Karpas-422 (cell line): ENCODE data around the gene ZMIZ1. TPM values are rescaled to one million over a fixed set of nuclear protein-coding genes. Genes with fewer than 3 reads are reported as not detected.

ENCODE experiments used
- DNase-seq: peaks from one replicate; pipeline ENCODE4 v3.0.0-alpha.2; 2015
- H2AFZ ChIP-seq: fragments of 200-600 bp; sonication (generic); 2 replicates; pipeline ENCODE4 v1.6.1; 2014; ENCODE audit warnings: antibody characterized with exemption, low read length, mixed read lengths
- H3K27ac ChIP-seq: fragments of 200-600 bp; sonication (generic); 2 replicates; pipeline ENCODE4 v1.5.1; 2014; ENCODE audit warnings: mild to moderate bottlenecking, low read length, moderate library complexity
- H3K27me3 ChIP-seq: fragments of 200-600 bp; sonication (generic); 2 replicates; pipeline ENCODE4 v1.6.1; 2014; ENCODE audit warnings: low read length, mixed read lengths
- H3K36me3 ChIP-seq: fragments of 200-600 bp; sonication (generic); 2 replicates; pipeline ENCODE4 v1.6.1; 2014; ENCODE audit warnings: low read length, mixed read lengths; ENCODE audit not compliant: insufficient read depth
- H3K4me1 ChIP-seq: fragments of 200-600 bp; sonication (generic); 2 replicates; pipeline ENCODE4 v1.6.1; 2014; ENCODE audit warnings: mild to moderate bottlenecking, low read length, mixed read lengths
- H3K4me2 ChIP-seq: fragments of 200-600 bp; sonication (generic); 2 replicates; pipeline ENCODE4 v1.6.1; 2014; ENCODE audit warnings: low read length, low read depth, mild to moderate bottlenecking; ENCODE audit not compliant: poor library complexity, severe bottlenecking
- H3K4me3 ChIP-seq: fragments of 200-600 bp; sonication (generic); 2 replicates; pipeline ENCODE4 v1.5.1; 2014; ENCODE audit warnings: mild to moderate bottlenecking, antibody characterized with exemption, low read length, mixed read lengths
- H3K79me2 ChIP-seq: fragments of 200-600 bp; sonication (generic); 2 replicates; pipeline ENCODE4 v1.6.1; 2014; ENCODE audit warnings: mild to moderate bottlenecking, low read length, mixed read lengths
- H3K9ac ChIP-seq: fragments of 200-600 bp; sonication (generic); 2 replicates; pipeline ENCODE4 v1.6.0; 2014; ENCODE audit warnings: low read length
- H3K9me2 ChIP-seq: fragments of 200-600 bp; sonication (generic), shearing (Covaris generic); replicated peaks from 2 replicates; pipeline ENCODE4 v1.6.0; 2014; ENCODE audit warnings: mild to moderate bottlenecking, low read length, moderate library complexity; ENCODE audit not compliant: insufficient read depth
- H3K9me3 ChIP-seq: fragments of 300-700, 200-600 bp; sonication (generic); 2 replicates; pipeline ENCODE4 v1.6.1; 2014; ENCODE audit warnings: low read length, mixed read lengths
- H4K20me1 ChIP-seq: fragments of 200-600 bp; sonication (generic); 2 replicates; pipeline ENCODE4 v1.6.1; 2014; ENCODE audit warnings: mild to moderate bottlenecking, antibody characterized with exemption, low read length, low read depth; ENCODE audit not compliant: insufficient read depth
- total RNA-seq: library from RNA; depleted of rRNA; stranded (reverse); fragments of >200 nt; shearing (Covaris generic); gene quantifications from 2 replicates; pipeline ENCODE4 v1.2.3, GENCODE V29; 2014; ENCODE audit warnings: low replicate concordance

ZMIZ1 gene
- total RNA-seq, 1 experiment from 2014 or later = 73.1 TPM

- Histone ChIP-seq H3K36me3 (no peaks in the 10 kb centered on the region), H4K20me1 (peaks cover 27% of the 10 kb centered on the region; the same call in 1 of the 2 replicates)
Measured at GRCh38 chr10:79164075-79164474, 95.3 kb downstream of the ZMIZ1 start.

GRCh38 chr10:79165070-79165778 lies 96.5 kb downstream of the ZMIZ1 start:
- Histone ChIP-seq H3K9me2 (no peaks in the 10 kb centered on the region), H3K27me3 (no peaks in the 10 kb centered on the region), H3K9ac (no peak overlapping the region), H3K4me3 (no peak overlapping the region), H2AFZ (no peak overlapping the region), H3K27ac (no peak overlapping the region), H4K20me1 (peaks cover 25% of the 10 kb centered on the region; the same call in 1 of the 2 replicates), H3K9me3 (no peaks in the 10 kb centered on the region), H3K4me1 (peaks cover 5% of the 10 kb centered on the region; the same call in 1 of the 2 replicates), H3K36me3 (no peaks in the 10 kb centered on the region), H3K4me2 (no peak overlapping the region), H3K79me2 (no peaks in the 10 kb centered on the region)
- no peak for DNase-seq

More at GRCh38 chr10:79164075-79164474, 95.3 kb downstream of the ZMIZ1 start:
- H3K79me2 ChIP-seq = no peaks in the 10 kb centered on the region
- no peak overlapping the region for H3K9ac ChIP-seq
- no peak overlapping the region for H3K4me3 ChIP-seq
- H2AFZ ChIP-seq = no peak overlapping the region
- no peaks in the 10 kb centered on the region for H3K9me2 ChIP-seq
- H3K27me3 ChIP-seq = no peaks in the 10 kb centered on the region
- no peaks in the 10 kb centered on the region for H3K9me3 ChIP-seq
- no peak for DNase-seq
- H3K4me2 ChIP-seq = no peak overlapping the region
- peaks cover 5% of the 10 kb centered on the region; the same call in 1 of the 2 replicates for H3K4me1 ChIP-seq
- H3K27ac ChIP-seq = no peak overlapping the region

GRCh38 chr10:79166312-79166721 lies 97.6 kb downstream of the ZMIZ1 start:
- H3K36me3 ChIP-seq = no peaks in the 10 kb centered on the region
- H3K4me2 ChIP-seq = no peak overlapping the region
- no peak overlapping the region for H3K9ac ChIP-seq
- no peak overlapping the region for H3K4me3 ChIP-seq
- no peaks in the 10 kb centered on the region for H3K9me3 ChIP-seq
- no peaks in the 10 kb centered on the region for H3K9me2 ChIP-seq
- H3K27ac ChIP-seq = no peak overlapping the region
- H3K4me1 ChIP-seq = peaks cover 5% of the 10 kb centered on the region; the same call in 1 of the 2 replicates
- no peaks in the 10 kb centered on the region for H3K79me2 ChIP-seq
- no peak for DNase-seq
- no peaks in the 10 kb centered on the region for H3K27me3 ChIP-seq
- peaks cover 16% of the 10 kb centered on the region; the same call in 1 of the 2 replicates for H4K20me1 ChIP-seq
- H2AFZ ChIP-seq = no peak overlapping the region

DNA sequence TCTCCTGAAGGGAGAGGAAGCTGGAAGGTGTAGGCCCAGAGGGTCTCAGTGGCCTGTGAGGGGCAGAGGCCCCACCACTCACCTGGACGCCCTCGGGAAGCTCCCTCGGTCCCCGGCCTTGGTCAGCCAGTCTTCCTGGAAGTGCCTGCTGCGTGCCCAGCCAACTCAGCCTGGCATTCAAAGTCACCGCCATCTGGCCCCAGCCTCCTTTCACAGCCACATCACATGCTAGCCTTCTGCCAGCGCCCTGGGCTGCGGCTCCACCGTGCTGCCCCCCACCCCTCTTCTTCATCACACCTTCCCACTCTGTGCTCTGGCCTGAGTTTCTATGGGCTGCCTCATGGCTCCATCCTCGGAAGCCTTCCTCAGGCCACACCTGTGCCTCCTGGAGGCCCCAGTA lies 98.0 kb downstream of the ZMIZ1 start:
- Histone ChIP-seq H3K27ac (no peak overlapping the region), H3K9me2 (no peaks in the 10 kb centered on the region), H4K20me1 (peaks cover 16% of the 10 kb centered on the region; the same call in 1 of the 2 replicates), H3K36me3 (no peaks in the 10 kb centered on the region), H3K4me3 (no peak overlapping the region), H3K9ac (no peak overlapping the region), H3K4me1 (peaks cover 5% of the 10 kb centered on the region; the same call in 1 of the 2 replicates), H3K9me3 (no peaks in the 10 kb centered on the region), H2AFZ (no peak overlapping the region), H3K79me2 (no peaks in the 10 kb centered on the region), H3K4me2 (no peak overlapping the region), H3K27me3 (no peaks in the 10 kb centered on the region)
- no peak for DNase-seq

GRCh38 chr10:79167537-79167936 lies 98.8 kb downstream of the ZMIZ1 start:
- Histone ChIP-seq H3K36me3 (no peaks in the 10 kb centered on the region), H3K4me3 (no peak overlapping the region), H4K20me1 (peaks cover 16% of the 10 kb centered on the region; the same call in 1 of the 2 replicates), H3K9me3 (no peaks in the 10 kb centered on the region), H3K4me1 (peaks cover 5% of the 10 kb centered on the region; the same call in 1 of the 2 replicates), H3K79me2 (no peaks in the 10 kb centered on the region), H3K9ac (no peak overlapping the region), H3K9me2 (no peaks in the 10 kb centered on the region), H2AFZ (no peak overlapping the region), H3K27me3 (no peaks in the 10 kb centered on the region), H3K4me2 (no peak overlapping the region), H3K27ac (no peak overlapping the region)
- no peak for DNase-seq

GRCh38 chr10:79168210-79168609 lies 99.4 kb downstream of the ZMIZ1 start:
- no peaks in the 10 kb centered on the region for H3K27me3 ChIP-seq
- H3K79me2 ChIP-seq = no peaks in the 10 kb centered on the region
- H2AFZ ChIP-seq = no peak overlapping the region
- no peak for DNase-seq
- H3K27ac ChIP-seq = no peak overlapping the region
- H3K9me3 ChIP-seq = no peaks in the 10 kb centered on the region
- no peak overlapping the region for H3K4me3 ChIP-seq
- H3K4me1 ChIP-seq = peaks cover 2% of the 10 kb centered on the region; the same call in 1 of the 2 replicates
- no peak overlapping the region for H3K9ac ChIP-seq
- no peaks in the 10 kb centered on the region for H3K9me2 ChIP-seq
- H4K20me1 ChIP-seq = peaks cover 21% of the 10 kb centered on the region
- no peak overlapping the region for H3K4me2 ChIP-seq
- no peaks in the 10 kb centered on the region for H3K36me3 ChIP-seq

DNA sequence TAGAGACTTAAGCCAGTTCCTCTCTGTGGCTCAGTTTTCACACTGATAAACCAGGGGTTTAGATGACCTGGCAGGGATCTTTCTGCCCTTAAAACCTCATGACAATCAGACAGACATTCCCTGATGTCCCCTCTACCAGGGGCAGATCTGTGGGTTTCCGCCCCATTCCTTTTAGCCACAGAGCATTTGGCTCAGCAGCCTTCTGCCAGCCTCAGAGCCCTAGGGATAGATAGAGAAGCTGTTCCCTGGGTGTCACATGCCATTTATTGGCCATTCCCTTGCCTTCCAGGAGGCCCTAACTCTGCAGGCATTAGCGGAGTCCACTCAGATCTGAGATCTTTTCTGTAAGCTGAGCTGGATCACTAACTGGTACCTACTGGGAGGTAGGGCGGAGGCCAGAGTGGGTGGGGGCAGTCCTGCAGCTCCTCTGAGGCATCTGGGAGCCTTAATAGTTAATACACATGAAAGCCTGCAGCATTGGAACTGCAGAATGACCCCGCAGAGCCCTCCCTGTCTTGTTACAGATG lies 101.5 kb downstream of the ZMIZ1 start:
- H3K36me3 ChIP-seq = no peaks in the 10 kb centered on the region
- no peak overlapping the region for H3K4me3 ChIP-seq
- H3K9ac ChIP-seq = no peak overlapping the region
- no peak for DNase-seq
- no peaks in the 10 kb centered on the region for H3K79me2 ChIP-seq
- H3K4me1 ChIP-seq = no peaks in the 10 kb centered on the region
- H3K9me3 ChIP-seq = no peaks in the 10 kb centered on the region
- no peaks in the 10 kb centered on the region for H3K9me2 ChIP-seq
- no peak overlapping the region for H3K4me2 ChIP-seq
- no peak overlapping the region for H3K27ac ChIP-seq
- no peaks in the 10 kb centered on the region for H3K27me3 ChIP-seq
- H2AFZ ChIP-seq = no peak overlapping the region
- H4K20me1 ChIP-seq = peaks cover 26% of the 10 kb centered on the region

GRCh38 chr10:79170993-79171392 lies 102.2 kb downstream of the ZMIZ1 start:
- Histone ChIP-seq H4K20me1 (peaks cover 27% of the 10 kb centered on the region), H3K9ac (no peak overlapping the region), H3K9me3 (no peaks in the 10 kb centered on the region), H3K4me3 (no peak overlapping the region), H3K79me2 (no peaks in the 10 kb centered on the region), H3K4me2 (no peak overlapping the region), H2AFZ (no peak overlapping the region), H3K27ac (no peak overlapping the region), H3K4me1 (no peaks in the 10 kb centered on the region), H3K36me3 (no peaks in the 10 kb centered on the region), H3K9me2 (no peaks in the 10 kb centered on the region), H3K27me3 (no peaks in the 10 kb centered on the region)
- DNase-seq = no peak
